Endothelial cell (in vitro differentiated cells): ENCODE measurements around the gene BCAS1. TPM values are rescaled to one million over a fixed set of nuclear protein-coding genes. Genes with fewer than 3 reads are reported as not detected.
A peak's percentile ranks its signal among the peaks of the same experiment; 100 is the strongest.

ENCODE experiments used
- DNase-seq: peaks from one replicate; pipeline ENCODE4 v3.0.0; 2021; ENCODE audit warnings: low spot score
- H3K27ac Mint-ChIP-seq: one replicate; pipeline ENCODE4 v1.8.0; 2021; ENCODE audit warnings: mixed read lengths, inconsistent platforms; ENCODE audit not compliant: unreplicated experiment
- H3K27me3 Mint-ChIP-seq: one replicate; pipeline ENCODE4 v1.8.0; 2021; ENCODE audit warnings: mild to moderate bottlenecking, moderate library complexity, mixed read lengths, inconsistent platforms; ENCODE audit not compliant: unreplicated experiment
- H3K36me3 Mint-ChIP-seq: one replicate; pipeline ENCODE4 v1.8.0; 2021; ENCODE audit warnings: mild to moderate bottlenecking, low read depth, mixed read lengths, inconsistent platforms; ENCODE audit not compliant: unreplicated experiment
- H3K4me1 Mint-ChIP-seq: one replicate; pipeline ENCODE4 v1.8.0; 2021; ENCODE audit warnings: mild to moderate bottlenecking, mixed read lengths, inconsistent platforms; ENCODE audit not compliant: unreplicated experiment
- H3K4me3 Mint-ChIP-seq: one replicate; pipeline ENCODE4 v1.8.0; 2021; ENCODE audit warnings: mild to moderate bottlenecking, mixed read lengths, inconsistent platforms; ENCODE audit not compliant: unreplicated experiment
- H3K9me3 Mint-ChIP-seq: one replicate; pipeline ENCODE4 v1.8.0; 2021; ENCODE audit warnings: mixed read lengths, inconsistent platforms; ENCODE audit not compliant: unreplicated experiment
- CTCF ChIP-seq: fragments of 200-600 bp; sonication (generic); IDR thresholded peaks from one replicate; pipeline ENCODE4 v1.5.0; 2021; ENCODE audit warnings: antibody characterized with exemption; ENCODE audit not compliant: unreplicated experiment
- total RNA-seq: library from RNA; stranded (reverse); fragmentation: NEBNext Ultra II Directional; extraction: Animal tissue kit (Norgen Biotek cat#: 25700); gene quantifications from one replicate; pipeline ENCODE4 v1.2.1, GENCODE V29; 2021; ENCODE audit not compliant: unreplicated experiment

The BCAS1 gene
- total RNA-seq, 1 donor from 2014 or later: 0.05 TPM

- H3K9me3 Mint-ChIP-seq: no peaks in the 10 kb centered on the region
These were observed 32.8 kb upstream of the BCAS1 start for GRCh38 chr20:54103067-54103761.

GRCh38 chr20:54102543-54102942 lies 32.1 kb upstream of the BCAS1 start:
- DNase-seq: no peak
- Mint-ChIP-seq H3K36me3 (no peaks in the 10 kb centered on the region), H3K27me3 (peaks cover 2% of the 10 kb centered on the region), H3K27ac (no peak overlapping the region), H3K9me3 (no peaks in the 10 kb centered on the region), H3K4me1 (peaks cover 3% of the 10 kb centered on the region), H3K4me3 (no peak overlapping the region)
- TF ChIP-seq CTCF: no peak

More at GRCh38 chr20:54103067-54103761, 32.8 kb upstream of the BCAS1 start:
- no peaks in the 10 kb centered on the region for H3K36me3 Mint-ChIP-seq
- peaks cover 2% of the 10 kb centered on the region for H3K27me3 Mint-ChIP-seq
- no peak overlapping the region for H3K27ac Mint-ChIP-seq
- H3K4me3 Mint-ChIP-seq: no peak overlapping the region
- DNase-seq: peak; percentile 88
- peaks cover 3% of the 10 kb centered on the region for H3K4me1 Mint-ChIP-seq
- TF ChIP-seq CTCF: peak; percentile 88

- no peak for DNase-seq
- Mint-ChIP-seq H3K27me3 (peaks cover 2% of the 10 kb centered on the region), H3K36me3 (no peaks in the 10 kb centered on the region), H3K4me1 (peaks cover 3% of the 10 kb centered on the region), H3K4me3 (no peak overlapping the region), H3K27ac (no peak overlapping the region), H3K9me3 (no peaks in the 10 kb centered on the region)
- TF ChIP-seq CTCF: no peak
These were observed 30.2 kb upstream of the BCAS1 start for GRCh38 chr20:54100563-54100962.

GRCh38 chr20:54099894-54100293 lies 29.5 kb upstream of the BCAS1 start:
- H3K4me1 Mint-ChIP-seq: peaks cover 3% of the 10 kb centered on the region
- DNase-seq: no peak
- H3K9me3 Mint-ChIP-seq: no peaks in the 10 kb centered on the region
- no peaks in the 10 kb centered on the region for H3K36me3 Mint-ChIP-seq
- H3K27me3 Mint-ChIP-seq: peaks cover 2% of the 10 kb centered on the region
- no peak for TF ChIP-seq CTCF
- H3K27ac Mint-ChIP-seq: no peak overlapping the region
- no peak overlapping the region for H3K4me3 Mint-ChIP-seq

GRCh38 chr20:54098047-54098446 lies 27.7 kb upstream of the BCAS1 start:
- H3K27me3 Mint-ChIP-seq: peaks cover 2% of the 10 kb centered on the region
- H3K9me3 Mint-ChIP-seq: no peaks in the 10 kb centered on the region
- H3K4me3 Mint-ChIP-seq: no peak overlapping the region
- H3K4me1 Mint-ChIP-seq: peaks cover 3% of the 10 kb centered on the region
- no peaks in the 10 kb centered on the region for H3K36me3 Mint-ChIP-seq
- DNase-seq: no peak
- no peak overlapping the region for H3K27ac Mint-ChIP-seq
- TF ChIP-seq CTCF: no peak
